ENCODE measurements around the gene KISS1. TPM values are rescaled to one million over a fixed set of nuclear protein-coding genes. Genes with fewer than 3 reads are reported as not detected.

Gene KISS1
- total and polyA plus RNA-seq, 4 donors, result 0.25 to 3.4 TPM; not detected in 2

DNA sequence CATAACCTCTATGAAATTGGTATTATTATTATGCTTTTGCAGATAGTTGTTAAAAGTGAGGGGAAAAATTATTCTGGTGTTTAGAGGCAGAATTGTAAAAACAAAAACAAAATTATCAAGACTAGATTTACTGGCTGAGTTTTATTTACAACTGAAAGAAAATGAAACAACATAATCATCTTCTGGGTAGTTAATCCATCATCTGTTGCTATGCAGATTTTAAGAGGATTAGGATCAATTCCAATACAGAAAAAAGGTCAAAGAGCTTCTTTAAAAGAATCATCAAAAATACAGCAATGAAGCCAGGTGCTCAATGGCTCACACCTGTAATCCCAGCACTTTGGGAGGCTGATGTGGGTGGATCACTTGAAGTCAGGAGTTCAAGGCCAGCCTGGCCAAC is 9.2 kb upstream of the KISS1 start:
- Histone ChIP-seq H3K36me3 (ENCODE audit: control insufficient read depth in 4 of 4, insufficient read depth in 4 of 4, low read length in 4 of 4) (no peaks in the 10 kb centered on the region), H3K4me3 (no peak overlapping the region), H3K9ac (ENCODE audit: insufficient read depth in 1 of 2, low read length in 2 of 2) (no peak overlapping the region), H3K9me3 (ENCODE audit: control insufficient read depth in 4 of 4, insufficient read depth in 3 of 4, low read length in 3 of 4) (no peaks in the 10 kb centered on the region), H3K27ac (ENCODE audit: low read depth in 1 of 2, low read length in 1 of 2) (no peak overlapping the region), H3K4me1 (ENCODE audit: control insufficient read depth in 5 of 5, insufficient read depth in 5 of 5, low read length in 5 of 5) (peaks cover 0 to 4% (median 0%) of the 10 kb centered on the region in 5 donors), H3K27me3 (ENCODE audit: control insufficient read depth in 3 of 3, insufficient read depth in 3 of 3, low read length in 2 of 3) (peaks cover 0 to 3% (median 2%) of the 10 kb centered on the region in 3 donors)
- TF ChIP-seq, protein P1, sequence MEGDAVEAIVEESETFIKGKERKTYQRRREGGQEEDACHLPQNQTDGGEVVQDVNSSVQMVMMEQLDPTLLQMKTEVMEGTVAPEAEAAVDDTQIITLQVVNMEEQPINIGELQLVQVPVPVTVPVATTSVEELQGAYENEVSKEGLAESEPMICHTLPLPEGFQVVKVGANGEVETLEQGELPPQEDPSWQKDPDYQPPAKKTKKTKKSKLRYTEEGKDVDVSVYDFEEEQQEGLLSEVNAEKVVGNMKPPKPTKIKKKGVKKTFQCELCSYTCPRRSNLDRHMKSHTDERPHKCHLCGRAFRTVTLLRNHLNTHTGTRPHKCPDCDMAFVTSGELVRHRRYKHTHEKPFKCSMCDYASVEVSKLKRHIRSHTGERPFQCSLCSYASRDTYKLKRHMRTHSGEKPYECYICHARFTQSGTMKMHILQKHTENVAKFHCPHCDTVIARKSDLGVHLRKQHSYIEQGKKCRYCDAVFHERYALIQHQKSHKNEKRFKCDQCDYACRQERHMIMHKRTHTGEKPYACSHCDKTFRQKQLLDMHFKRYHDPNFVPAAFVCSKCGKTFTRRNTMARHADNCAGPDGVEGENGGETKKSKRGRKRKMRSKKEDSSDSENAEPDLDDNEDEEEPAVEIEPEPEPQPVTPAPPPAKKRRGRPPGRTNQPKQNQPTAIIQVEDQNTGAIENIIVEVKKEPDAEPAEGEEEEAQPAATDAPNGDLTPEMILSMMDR (IDR thresholded peaks at IDR 0.05; ENCODE audit: control extremely low read depth, extremely low read depth), result no peak
- DNase-seq (no peak), ATAC-seq (ENCODE audit: insufficient read depth, low FRiP score) (no peak)

DNA sequence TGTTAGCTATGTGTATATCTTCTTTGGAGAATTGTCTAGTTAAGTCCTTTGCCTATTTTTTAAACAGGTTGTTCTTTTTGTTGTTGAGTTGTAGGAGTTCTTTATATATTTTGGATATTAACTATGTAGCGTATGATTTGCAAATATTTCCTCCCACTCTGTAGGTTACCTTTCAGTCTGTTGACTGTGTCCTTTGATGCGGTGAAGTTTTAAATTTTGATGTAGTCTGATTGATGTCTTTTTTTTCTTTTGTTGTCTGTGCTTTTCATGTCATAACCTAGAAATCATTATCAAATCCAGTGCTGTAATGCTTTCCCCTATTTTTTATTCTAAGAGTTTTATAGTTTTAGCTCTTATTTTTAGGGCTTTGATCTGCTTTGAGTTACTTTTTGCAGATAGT is 8.7 kb upstream of the KISS1 start:
- Histone ChIP-seq H3K36me3 (ENCODE audit: control insufficient read depth in 4 of 4, insufficient read depth in 4 of 4, low read length in 4 of 4) (no peaks in the 10 kb centered on the region), H3K27me3 (ENCODE audit: control insufficient read depth in 3 of 3, insufficient read depth in 3 of 3, low read length in 2 of 3) (peaks cover 0 to 3% (median 2%) of the 10 kb centered on the region in 3 donors), H3K27ac (ENCODE audit: low read depth in 1 of 2, low read length in 1 of 2) (no peak overlapping the region), H3K9me3 (ENCODE audit: control insufficient read depth in 4 of 4, insufficient read depth in 3 of 4, low read length in 3 of 4) (no peaks in the 10 kb centered on the region), H3K4me1 (ENCODE audit: control insufficient read depth in 5 of 5, insufficient read depth in 5 of 5, low read length in 5 of 5) (peaks cover 0 to 4% (median 0%) of the 10 kb centered on the region in 5 donors), H3K4me3 (no peak overlapping the region), H3K9ac (ENCODE audit: insufficient read depth in 1 of 2, low read length in 2 of 2) (no peak overlapping the region)
- 89 to 94% methylated on average over 2 of the region's 2 CpGs for WGBS, 2 donors
- DNase-seq (no peak), ATAC-seq (ENCODE audit: insufficient read depth, low FRiP score) (no peak)
- TF ChIP-seq, protein P1 (IDR thresholded peaks at IDR 0.05; ENCODE audit: control extremely low read depth, extremely low read depth), result no peak

DNA sequence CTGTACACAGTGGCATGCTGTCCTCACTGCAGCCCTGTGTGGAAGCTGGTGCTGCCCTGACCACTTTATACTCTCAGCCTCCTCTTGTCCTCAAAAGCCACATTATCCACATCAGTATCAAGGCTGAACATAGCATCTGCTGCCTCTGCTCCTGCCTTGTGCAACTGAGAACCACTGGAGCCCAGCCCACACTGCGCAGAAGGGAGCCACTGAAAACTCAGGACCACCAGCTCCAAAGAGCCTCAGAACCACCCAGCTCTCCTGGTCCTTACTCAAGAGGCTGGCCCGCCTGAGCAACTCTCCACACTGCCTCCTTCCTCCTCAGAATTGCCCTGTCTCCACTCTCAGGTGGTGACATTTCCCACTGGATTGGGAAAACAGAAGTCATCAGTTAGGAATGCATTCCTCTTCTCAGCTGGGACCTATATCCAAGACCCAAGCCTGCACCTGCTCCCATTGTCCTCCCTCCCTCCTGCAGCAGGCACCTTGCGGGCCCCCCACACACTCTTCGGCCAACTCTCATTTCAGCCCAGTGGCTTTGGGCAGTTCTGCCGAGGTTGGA is 7.0 kb upstream of the KISS1 start:
- Histone ChIP-seq H3K4me1 (ENCODE audit: control insufficient read depth in 5 of 5, insufficient read depth in 5 of 5, low read length in 5 of 5) (peaks cover 0 to 6% (median 0%) of the 10 kb centered on the region in 5 donors), H3K27ac (ENCODE audit: low read depth in 1 of 2, low read length in 1 of 2) (no peak overlapping the region), H3K9ac (ENCODE audit: insufficient read depth in 1 of 2, low read length in 2 of 2) (no peak overlapping the region), H3K36me3 (ENCODE audit: control insufficient read depth in 4 of 4, insufficient read depth in 4 of 4, low read length in 4 of 4) (no peaks in the 10 kb centered on the region), H3K27me3 (ENCODE audit: control insufficient read depth in 3 of 3, insufficient read depth in 3 of 3, low read length in 2 of 3) (peaks cover 0 to 3% (median 2%) of the 10 kb centered on the region in 3 donors), H3K4me3 (no peak overlapping the region), H3K9me3 (ENCODE audit: control insufficient read depth in 4 of 4, insufficient read depth in 3 of 4, low read length in 3 of 4) (no peaks in the 10 kb centered on the region)
- TF ChIP-seq, protein P1 (IDR thresholded peaks at IDR 0.05; ENCODE audit: control extremely low read depth, extremely low read depth), result no peak
- no peak for DNase-seq
- ATAC-seq (ENCODE audit: insufficient read depth, low FRiP score), result no peak
- WGBS, 2 donors, result 88 to 93% methylated on average over 5 of the region's 5 CpGs

DNA sequence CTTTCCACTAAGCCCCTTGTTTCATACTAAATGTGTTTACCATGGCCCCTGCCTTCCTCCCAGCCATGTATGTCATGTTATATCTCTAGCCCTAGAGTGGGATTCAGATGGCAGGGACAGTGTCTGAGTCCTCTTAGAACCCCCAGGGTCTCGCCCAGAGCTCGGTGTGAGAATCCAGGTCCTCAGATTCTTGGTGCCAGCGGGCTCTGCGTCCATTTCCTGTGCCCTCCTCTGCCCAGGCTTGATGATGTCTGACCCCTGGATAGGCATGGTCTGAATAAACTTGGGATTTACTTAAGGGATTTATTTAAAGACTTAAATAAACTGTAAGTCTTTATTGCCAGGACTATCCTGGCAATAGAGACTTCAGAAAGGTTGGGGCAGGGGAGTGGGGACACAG is 6.2 kb upstream of the KISS1 start:
- DNase-seq (no peak), ATAC-seq (ENCODE audit: insufficient read depth, low FRiP score) (no peak)
- Histone ChIP-seq H3K27me3 (ENCODE audit: control insufficient read depth in 3 of 3, insufficient read depth in 3 of 3, low read length in 2 of 3) (peaks cover 0 to 3% (median 2%) of the 10 kb centered on the region in 3 donors), H3K4me1 (ENCODE audit: control insufficient read depth in 5 of 5, insufficient read depth in 5 of 5, low read length in 5 of 5) (peaks cover 0 to 6% (median 0%) of the 10 kb centered on the region in 5 donors), H3K9ac (ENCODE audit: insufficient read depth in 1 of 2, low read length in 2 of 2) (no peak overlapping the region), H3K9me3 (ENCODE audit: control insufficient read depth in 4 of 4, insufficient read depth in 3 of 4, low read length in 3 of 4) (no peaks in the 10 kb centered on the region), H3K36me3 (ENCODE audit: control insufficient read depth in 4 of 4, insufficient read depth in 4 of 4, low read length in 4 of 4) (no peaks in the 10 kb centered on the region), H3K27ac (ENCODE audit: low read depth in 1 of 2, low read length in 1 of 2) (no peak overlapping the region), H3K4me3 (no peak overlapping the region)
- TF ChIP-seq, protein P1 (IDR thresholded peaks at IDR 0.05; ENCODE audit: control extremely low read depth, extremely low read depth), result no peak
- WGBS, 2 donors, result 84 to 94% methylated on average over 4 of the region's 4 CpGs

Data from lung (tissue), 12 donors.